Measurements from ENCODE around the gene HCLS1. TPM values are rescaled to one million over a fixed set of nuclear protein-coding genes. Genes with fewer than 3 reads are reported as not detected.

HCLS1 gene
- total RNA-seq, 1 experiment from 2014 or later: 1.2 TPM

GRCh38 chr3:121696186-121696585, 35.5 kb upstream of the HCLS1 start:
- DNase-seq: no peak
- no CpG with 5 or more reads among the region's 3 CpGs for WGBS (ENCODE audit: extremely low coverage, insufficient read length, low lambda C conversion rate)
- no peaks in the 10 kb centered on the region for H3K4me1 ChIP-seq (ENCODE audit: insufficient read depth, low read length)
- H3K14ac ChIP-seq (ENCODE audit: insufficient read depth, low read length): no peak overlapping the region
- H3K56ac ChIP-seq (ENCODE audit: insufficient read length, low read depth, low read length): no peak overlapping the region
- H2BK120ac ChIP-seq (ENCODE audit: low read depth, low read length, poor library complexity, severe bottlenecking): no peak overlapping the region
- Mint-ChIP-seq H3K27ac (no peak overlapping the region), H3K36me3 (ENCODE audit: insufficient read depth in 1 of 3, low read depth in 3 of 3) (peaks cover 12 to 18% (median 15%) of the 10 kb centered on the region in 3 experiments; a peak in 6 of 7 replicates), H3K4me1 (no peaks in the 10 kb centered on the region), H3K4me3 (no peak overlapping the region), H3K27me3 (ENCODE audit: low read depth) (no peaks in the 10 kb centered on the region), H3K9me3 (no peaks in the 10 kb centered on the region)
- H4K91ac ChIP-seq (ENCODE audit: insufficient read length, low read depth, low read length): no peak overlapping the region
- no peaks in the 10 kb centered on the region for H3K79me1 ChIP-seq (ENCODE audit: insufficient read depth, low read depth, low read length, poor library complexity, severe bottlenecking)
- H3K23ac ChIP-seq (ENCODE audit: insufficient read length, low read depth, low read length): no peak overlapping the region
- H2BK20ac ChIP-seq (ENCODE audit: low read depth, low read length, poor library complexity, severe bottlenecking): no peak overlapping the region
- H3K4me2 ChIP-seq (ENCODE audit: insufficient read depth, insufficient read length, low read length): no peak overlapping the region
- no peak overlapping the region for H2BK12ac ChIP-seq (ENCODE audit: insufficient read length, low read depth, low read length)
- H3K79me2 ChIP-seq (ENCODE audit: insufficient read depth, low read length): no peaks in the 10 kb centered on the region
- H2BK15ac ChIP-seq (ENCODE audit: low read depth, low read length): no peak overlapping the region
- H3K9me3 ChIP-seq (ENCODE audit: control insufficient read depth, low read depth, low read length): no peaks in the 10 kb centered on the region
- H3K23me2 ChIP-seq (ENCODE audit: insufficient read length, low read depth, low read length, poor library complexity, severe bottlenecking): no peaks in the 10 kb centered on the region
- H3K4ac ChIP-seq (ENCODE audit: low read depth, low read length): no peak overlapping the region
- H3K27ac ChIP-seq (ENCODE audit: insufficient read length, low read depth, low read length): no peak overlapping the region
- no peak overlapping the region for H3K18ac ChIP-seq (ENCODE audit: insufficient read length, low read depth, low read length)
- no peak overlapping the region for H3T11ph ChIP-seq (ENCODE audit: low read length)
- no peak overlapping the region for H3K9ac ChIP-seq (ENCODE audit: extremely low read depth, insufficient read length, low read length)
- no peak overlapping the region for H4K5ac ChIP-seq (ENCODE audit: insufficient read length, low read depth, low read length)
- no peaks in the 10 kb centered on the region for H3K27me3 ChIP-seq (ENCODE audit: insufficient read depth, low read length)
- no peak for TF ChIP-seq CTCF (conservative IDR thresholded peaks at IDR 0.05)
- no peak overlapping the region for H2AFZ ChIP-seq (ENCODE audit: low read length)
- no peak overlapping the region for H2BK5ac ChIP-seq (ENCODE audit: insufficient read length, low read length)
- no peaks in the 10 kb centered on the region for H4K20me1 ChIP-seq (ENCODE audit: control insufficient read depth, insufficient read depth, insufficient read length)
- no peak overlapping the region for H4K8ac ChIP-seq (replicated peaks; ENCODE audit: insufficient read length, low read depth, low read length)
- no peak overlapping the region for H2AK5ac ChIP-seq (ENCODE audit: insufficient read length, low read length)

Data from H9 (cell line).